Loucy (cell line): ENCODE measurements around the gene BPIFB4.
"Not testable (repeated sequence)": the region's sequence is repeated elsewhere in the genome, so short reads cannot be mapped to it uniquely, and the experiment has no call there.

Source experiments
- H2AFZ ChIP-seq: fragments of 200-600 bp; sonication (generic); 2 replicates; pipeline ENCODE4 v1.6.0; 2016; ENCODE audit warnings: antibody characterized with exemption, mild to moderate bottlenecking, low read length, moderate library complexity
- H3F3A ChIP-seq: fragments of 200-600 bp; 2 replicates; pipeline ENCODE4 v1.6.0; 2016; ENCODE audit warnings: antibody characterized with exemption, low read depth, mild to moderate bottlenecking
- H3K27me3 ChIP-seq: fragments of 200-600 bp; sonication (generic); 2 replicates; pipeline ENCODE4 v1.6.1; 2014; ENCODE audit warnings: low read length, mild to moderate bottlenecking; ENCODE audit not compliant: insufficient read depth, poor library complexity, severe bottlenecking
- H3K36me3 ChIP-seq: fragments of 200-600 bp; sonication (generic); 2 replicates; pipeline ENCODE4 v1.6.1; 2016; ENCODE audit warnings: low read length; ENCODE audit not compliant: insufficient read depth
- H3K4me1 ChIP-seq: fragments of 200-600 bp; sonication (generic); 2 replicates; pipeline ENCODE4 v1.5.1; 2014; ENCODE audit warnings: low read length, mild to moderate bottlenecking; ENCODE audit not compliant: insufficient read depth, poor library complexity, severe bottlenecking
- H3K4me2 ChIP-seq: fragments of 200-600 bp; sonication (generic); 2 replicates; pipeline ENCODE4 v1.6.0; 2014; ENCODE audit warnings: antibody characterized with exemption, low read length, low read depth, mild to moderate bottlenecking; ENCODE audit not compliant: poor library complexity, severe bottlenecking
- H3K4me3 ChIP-seq: fragments of 200-600 bp; sonication (generic); 2 replicates; pipeline ENCODE4 v1.5.1; 2014; ENCODE audit warnings: low read length, mild to moderate bottlenecking, mixed read lengths; ENCODE audit not compliant: poor library complexity, severe bottlenecking
- H3K79me2 ChIP-seq: fragments of 200-600 bp; sonication (generic); 2 replicates; pipeline ENCODE4 v1.6.1; 2014; ENCODE audit warnings: low read length; ENCODE audit not compliant: insufficient read depth
- H3K9ac ChIP-seq: fragments of 200-600 bp; sonication (generic); 2 replicates; pipeline ENCODE4 v1.6.0; 2014; ENCODE audit warnings: mild to moderate bottlenecking, low read depth, low read length, moderate library complexity; ENCODE audit not compliant: poor library complexity, severe bottlenecking
- H3K9me2 ChIP-seq: fragments of 200-600 bp; sonication (generic); replicated peaks from 2 replicates; pipeline ENCODE4 v1.6.1; 2016; ENCODE audit warnings: low read depth, low read length, mixed read lengths
- H3K9me3 ChIP-seq: fragments of 200-600 bp; sonication (generic); 2 replicates; pipeline ENCODE4 v1.6.1; 2014; ENCODE audit warnings: mild to moderate bottlenecking, antibody characterized with exemption, low read length, low read depth; ENCODE audit not compliant: insufficient read depth
- H4K20me1 ChIP-seq: fragments of 200-600 bp; sonication (generic); 2 replicates; pipeline ENCODE4 v1.6.0; 2014; ENCODE audit warnings: antibody characterized with exemption, low read length, mild to moderate bottlenecking; ENCODE audit not compliant: insufficient read depth, poor library complexity, severe bottlenecking
- CTCF ChIP-seq: fragments of 200-600 bp; sonication (generic); conservative IDR thresholded peaks from 2 replicates; pipeline ENCODE4 v1.5.1; 2014; ENCODE audit warnings: mild to moderate bottlenecking, antibody characterized with exemption, low read length
- EZH2phosphoT487 ChIP-seq: fragments of 200-600 bp; IDR thresholded peaks from 2 replicates; pipeline ENCODE4 v1.6.1; 2018; ENCODE audit warnings: antibody characterized with exemption, mild to moderate bottlenecking, moderate library complexity, borderline replicate concordance

BPIFB4 gene

DNA sequence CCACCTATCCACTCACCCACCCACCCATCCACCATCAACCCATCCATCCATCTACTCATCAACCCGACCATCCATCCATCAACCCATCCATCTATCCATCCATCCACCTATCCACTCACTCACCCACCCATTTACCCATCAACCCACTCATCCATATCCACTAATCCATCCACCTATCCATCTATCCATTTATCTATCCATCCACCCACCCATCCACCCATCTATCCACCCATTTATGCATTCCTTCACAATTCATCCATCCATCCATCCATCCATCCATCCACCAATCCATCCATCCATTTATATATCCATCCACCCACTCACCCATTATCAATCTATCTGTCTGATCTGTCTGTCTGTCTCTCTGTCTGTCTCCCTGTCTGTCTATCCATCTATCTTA lies 14.1 kb downstream of the BPIFB4 start:
- no peak overlapping the region for H3K4me2 ChIP-seq
- H3K4me3 ChIP-seq = no peak overlapping the region
- TF ChIP-seq CTCF (no peak), EZH2phosphoT487 (no peak)
- no peaks in the 10 kb centered on the region for H3K9me3 ChIP-seq
- H3K4me1 ChIP-seq = no peaks in the 10 kb centered on the region
- no peaks in the 10 kb centered on the region for H3K9me2 ChIP-seq
- no peaks in the 10 kb centered on the region for H3K27me3 ChIP-seq
- H3K79me2 ChIP-seq = no peaks in the 10 kb centered on the region
- no peak overlapping the region for H2AFZ ChIP-seq
- H4K20me1 ChIP-seq = no peaks in the 10 kb centered on the region
- no peaks in the 10 kb centered on the region for H3K36me3 ChIP-seq
- no peak overlapping the region for H3K9ac ChIP-seq
- H3F3A ChIP-seq = no peaks in the 10 kb centered on the region

DNA sequence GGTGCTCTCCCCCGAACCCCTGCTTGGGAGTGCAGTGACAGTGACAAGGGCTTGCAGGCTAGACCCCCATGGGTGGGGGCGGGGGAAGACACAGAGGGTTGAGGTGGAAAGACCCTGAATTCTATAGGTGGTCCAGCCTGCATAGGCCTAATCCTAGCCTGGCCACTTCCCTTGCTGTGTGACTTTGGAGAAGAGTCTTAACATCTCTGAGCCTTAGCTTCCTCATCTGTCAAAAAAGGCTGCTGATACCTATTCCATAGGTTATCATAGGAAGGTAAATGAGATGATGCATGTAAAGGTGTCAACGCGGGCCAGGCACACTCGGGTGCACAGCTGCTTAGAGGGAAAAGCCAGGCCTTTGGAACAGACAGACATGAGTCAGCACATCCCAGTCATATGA lies 15.8 kb downstream of the BPIFB4 start:
- Histone ChIP-seq H2AFZ (no peak overlapping the region), H3K27me3 (no peaks in the 10 kb centered on the region), H3K4me1 (no peaks in the 10 kb centered on the region), H4K20me1 (no peaks in the 10 kb centered on the region), H3K79me2 (no peaks in the 10 kb centered on the region), H3K4me3 (no peak overlapping the region), H3K9me3 (no peaks in the 10 kb centered on the region), H3K9ac (no peak overlapping the region), H3K4me2 (no peak overlapping the region), H3K9me2 (no peaks in the 10 kb centered on the region), H3K36me3 (no peaks in the 10 kb centered on the region), H3F3A (no peaks in the 10 kb centered on the region)
- no peak for TF ChIP-seq EZH2phosphoT487
- TF ChIP-seq CTCF = no peak

DNA sequence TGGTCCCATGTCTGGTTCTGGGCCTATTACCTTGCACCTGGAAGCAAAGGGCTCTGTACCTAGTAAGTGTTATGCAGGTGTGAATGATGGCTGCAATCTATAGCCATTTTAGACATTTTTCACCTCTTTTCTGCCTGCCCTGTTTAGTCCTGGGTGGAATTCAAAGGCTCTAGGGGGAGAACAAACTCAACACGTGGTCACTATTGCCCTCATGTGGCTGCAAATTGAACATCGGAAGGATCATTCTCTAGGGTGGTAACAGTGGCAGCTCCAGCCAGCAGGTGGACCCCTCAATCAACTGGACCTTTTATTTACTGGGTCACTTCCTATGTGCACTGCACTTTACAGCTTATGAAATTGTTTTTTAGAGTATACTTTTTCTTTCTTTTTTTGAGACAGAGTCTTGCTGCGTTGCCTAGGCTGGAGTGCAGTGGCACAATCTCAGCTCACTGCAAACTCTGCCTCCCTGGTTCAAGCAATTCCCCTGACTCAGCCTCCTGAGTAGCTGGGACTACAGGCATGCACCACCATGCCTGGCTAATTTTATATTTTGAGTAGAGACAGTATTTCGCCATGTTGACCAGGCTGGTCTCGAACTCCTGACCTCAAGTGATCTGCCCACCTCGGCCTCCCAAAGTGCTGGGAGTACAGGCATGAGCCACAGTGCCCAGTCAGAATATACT lies 16.6 kb downstream of the BPIFB4 start:
- H2AFZ ChIP-seq, H3K36me3 ChIP-seq, H4K20me1 ChIP-seq, H3F3A ChIP-seq, H3K27me3 ChIP-seq, H3K9ac ChIP-seq, H3K9me2 ChIP-seq, H3K9me3 ChIP-seq, H3K79me2 ChIP-seq, H3K4me3 ChIP-seq, H3K4me2 ChIP-seq, H3K4me1 ChIP-seq: not testable (repeated sequence)
- peak; percentile 99 for TF ChIP-seq CTCF
